Keratinocyte (primary cell): Measurements from ENCODE around the gene FBXW10B.
"Not testable (repeated sequence)": the region's sequence is repeated elsewhere in the genome, so short reads cannot be mapped to it uniquely, and the experiment has no call there.

Experiments
- EZH2 ChIP-seq: IDR thresholded peaks from one replicate; pipeline ENCODE4 v1.6.1; 2012; ENCODE audit warnings: inconsistent platforms, mild to moderate bottlenecking, low read length, moderate library complexity
- TF ChIP-seq, protein P1 (sequence below), 3 experiments: IDR thresholded peaks in 1 of 3; conservative IDR thresholded peaks in 1 of 3; optimal IDR thresholded peaks in 1 of 3; 2 replicates in 2 of 3; 3 replicates in 1 of 3; pipeline versions ENCODE3 to v1.5.1; 2011; ENCODE audit warnings: low read length in 3 of 3, mild to moderate bottlenecking in 3 of 3, moderate library complexity in 2 of 3, control low read depth in 1 of 3, inconsistent platforms in 1 of 3; ENCODE audit not compliant: insufficient read depth in 2 of 3; ENCODE audit errors: extremely low read depth in 1 of 3

- TF ChIP-seq, protein P1, sequence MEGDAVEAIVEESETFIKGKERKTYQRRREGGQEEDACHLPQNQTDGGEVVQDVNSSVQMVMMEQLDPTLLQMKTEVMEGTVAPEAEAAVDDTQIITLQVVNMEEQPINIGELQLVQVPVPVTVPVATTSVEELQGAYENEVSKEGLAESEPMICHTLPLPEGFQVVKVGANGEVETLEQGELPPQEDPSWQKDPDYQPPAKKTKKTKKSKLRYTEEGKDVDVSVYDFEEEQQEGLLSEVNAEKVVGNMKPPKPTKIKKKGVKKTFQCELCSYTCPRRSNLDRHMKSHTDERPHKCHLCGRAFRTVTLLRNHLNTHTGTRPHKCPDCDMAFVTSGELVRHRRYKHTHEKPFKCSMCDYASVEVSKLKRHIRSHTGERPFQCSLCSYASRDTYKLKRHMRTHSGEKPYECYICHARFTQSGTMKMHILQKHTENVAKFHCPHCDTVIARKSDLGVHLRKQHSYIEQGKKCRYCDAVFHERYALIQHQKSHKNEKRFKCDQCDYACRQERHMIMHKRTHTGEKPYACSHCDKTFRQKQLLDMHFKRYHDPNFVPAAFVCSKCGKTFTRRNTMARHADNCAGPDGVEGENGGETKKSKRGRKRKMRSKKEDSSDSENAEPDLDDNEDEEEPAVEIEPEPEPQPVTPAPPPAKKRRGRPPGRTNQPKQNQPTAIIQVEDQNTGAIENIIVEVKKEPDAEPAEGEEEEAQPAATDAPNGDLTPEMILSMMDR (optimal IDR thresholded peaks at IDR 0.05 in 1 of 3, IDR thresholded peaks at IDR 0.05 in 1 of 3, conservative IDR thresholded peaks at IDR 0.05 in 1 of 3; ENCODE audit: extremely low read depth in 1 of 3, insufficient read depth in 2 of 3, low read length in 3 of 3): not testable (repeated sequence)
- TF ChIP-seq EZH2: not testable (repeated sequence)
These were observed 6.4 kb downstream of the FBXW10B start for GRCh38 chr17:15613111-15613510.
